ENCODE results near the gene MSTO1. TPM values are rescaled to one million over a fixed set of nuclear protein-coding genes. Genes with fewer than 3 reads are reported as not detected.
"Not testable (repeated sequence)": the region's sequence is repeated elsewhere in the genome, so short reads cannot be mapped to it uniquely, and the experiment has no call there.

Gene MSTO1
- polyA plus RNA-seq, result 53.8 and 64.5 TPM in 2 replicates
- polyA minus RNA-seq, result 39.4 and 56.5 TPM in 2 replicates

- H4K20me1 ChIP-seq (ENCODE audit: insufficient read depth), result no peaks in the 10 kb centered on the region
- peak within 1 kb of the TSS; percentile 62 for H3K4me2 ChIP-seq (ENCODE audit: low read length)
- H3K36me3 ChIP-seq (ENCODE audit: insufficient read depth, low read length), result no peaks in the 10 kb centered on the region
- no peaks in the 10 kb centered on the region for H3K9me2 ChIP-seq (ENCODE audit: insufficient read depth, low read length)
- TF ChIP-seq SMC3 (conservative IDR thresholded peaks at IDR 0.05; ENCODE audit: poor library complexity) (peak; percentile 23), EZH2 (IDR thresholded peaks at IDR 0.05; ENCODE audit: borderline replicate concordance, insufficient read depth, low read length, poor library complexity, severe bottlenecking) (no peak), EP300 (conservative IDR thresholded peaks at IDR 0.05; ENCODE audit: poor library complexity, severe bottlenecking) (no peak), MXI1 (conservative IDR thresholded peaks at IDR 0.05; ENCODE audit: poor library complexity, severe bottlenecking) (peak; percentile 97), REST (IDR thresholded peaks at IDR 0.05; ENCODE audit: borderline replicate concordance) (no peak), TAF1 (IDR thresholded peaks at IDR 0.05; ENCODE audit: low read depth) (no peak), RAD21 (conservative IDR thresholded peaks at IDR 0.05) (peak; percentile 49), CTCF (IDR thresholded peaks at IDR 0.05; ENCODE audit: poor library complexity, severe bottlenecking) (no peak), POLR2AphosphoS5 (IDR thresholded peaks at IDR 0.05) (peak; percentile 59)
- no peaks in the 10 kb centered on the region for H3F3A ChIP-seq (ENCODE audit: insufficient read depth, low read length, poor library complexity, severe bottlenecking)
- H3K27me3 ChIP-seq (ENCODE audit: insufficient read depth, low read depth, low read length), result no peaks in the 10 kb centered on the region
- H2AFZ ChIP-seq (ENCODE audit: low read depth, low read length), result peak within 1 kb of the TSS; percentile 40
- peak within 1 kb of the TSS; percentile 70 for H3K27ac ChIP-seq (ENCODE audit: low read length)
- H3K79me2 ChIP-seq (replicated peaks; ENCODE audit: insufficient read depth, low read length), result no peaks in the 10 kb centered on the region
- H3K9me3 ChIP-seq (ENCODE audit: low read length), result no peaks in the 10 kb centered on the region
- peak within 1 kb of the TSS; percentile 65 for H3K9ac ChIP-seq (ENCODE audit: low read length)
- peak within 1 kb of the TSS; percentile 69 for H3K4me3 ChIP-seq (ENCODE audit: low read length)
Observed at GRCh38 chr1:155609515-155610256, at the start of gene MSTO1. TSS of gene MSTO1 (plus strand) at chr1:155610218. CDS start at chr1:155610249, 31 bp downstream.

- H3K9me2 ChIP-seq (ENCODE audit: insufficient read depth, low read length); H4K20me1 ChIP-seq (ENCODE audit: insufficient read depth); H3F3A ChIP-seq (ENCODE audit: insufficient read depth, low read length, poor library complexity, severe bottlenecking); H3K27me3 ChIP-seq (ENCODE audit: insufficient read depth, low read depth, low read length); H3K36me3 ChIP-seq (ENCODE audit: insufficient read depth, low read length); H3K9me3 ChIP-seq (ENCODE audit: low read length); H3K4me2 ChIP-seq (ENCODE audit: low read length): not testable (repeated sequence)
- Histone ChIP-seq H3K4me3 (ENCODE audit: low read length) (peak overlapping the region; percentile 88), H3K9ac (ENCODE audit: low read length) (peak overlapping the region; percentile 99), H3K27ac (ENCODE audit: low read length) (peak overlapping the region; percentile 100), H3K79me2 (replicated peaks; ENCODE audit: insufficient read depth, low read length) (peaks cover 64% of the 10 kb centered on the region), H2AFZ (ENCODE audit: low read depth, low read length) (peak overlapping the region; percentile 85)
- TF ChIP-seq RAD21 (conservative IDR thresholded peaks at IDR 0.05) (peak; percentile 35), SMC3 (conservative IDR thresholded peaks at IDR 0.05; ENCODE audit: poor library complexity) (peak; percentile 48), MXI1 (conservative IDR thresholded peaks at IDR 0.05; ENCODE audit: poor library complexity, severe bottlenecking) (peak; percentile 45), EP300 (conservative IDR thresholded peaks at IDR 0.05; ENCODE audit: poor library complexity, severe bottlenecking) (peak; percentile 41), TAF1 (IDR thresholded peaks at IDR 0.05; ENCODE audit: low read depth) (peak; percentile 72)
Observed at GRCh38 chr1:155561779-155562580, 48.0 kb upstream of the MSTO1 start.
